Vagina (tissue), 2 donors: Measurements from ENCODE around the gene ANKRD29. TPM values are rescaled to one million over a fixed set of nuclear protein-coding genes. Genes with fewer than 3 reads are reported as not detected.

ENCODE experiments used
- DNase-seq, 2 donors: peaks; one replicate each; pipeline ENCODE4 v3.0.0-alpha.2; 2017; ENCODE audit errors: extremely low spot score in 2 of 2
- H3K27ac ChIP-seq: fragments of 200-600 bp; sonication (generic); one replicate; pipeline ENCODE4 v1.5.1; 2019
- H3K27me3 ChIP-seq: fragments of 200-600 bp; sonication (generic); one replicate; pipeline ENCODE4 v1.5.1; 2019
- H3K36me3 ChIP-seq, 2 donors: fragments of 200-600 bp; sonication (generic); one replicate each; pipeline ENCODE4 v1.5.1; 2017 to 2019
- H3K4me1 ChIP-seq: fragments of 200-600 bp; sonication (generic); one replicate; pipeline ENCODE4 v1.5.1; 2019
- H3K4me3 ChIP-seq, 2 donors: fragments of 200-600 bp; sonication (generic); 1 replicate in 1 of 2; 2 replicates in 1 of 2; pipeline ENCODE4 v1.5.1; 2016 to 2019
- H3K9me3 ChIP-seq: fragments of 200-600 bp; sonication (generic); one replicate; pipeline ENCODE4 v1.5.1; 2019
- POLR2A ChIP-seq, 2 donors: fragments of 450-650 bp; IDR thresholded peaks; one replicate each; pipeline ENCODE4 v1.6.1; 2017; ENCODE audit warnings: antibody characterized with exemption in 2 of 2, mild to moderate bottlenecking in 2 of 2, moderate library complexity in 2 of 2
- POLR2AphosphoS5 ChIP-seq, 2 donors: sonication (generic); formaldehyde crosslinking; IDR thresholded peaks; one replicate each; pipeline ENCODE4 v1.9.0; 2017; ENCODE audit warnings: antibody characterized with exemption in 2 of 2, mild to moderate bottlenecking in 2 of 2, low read depth in 1 of 2; ENCODE audit not compliant: insufficient read depth in 1 of 2
- intact Hi-C: fragments of 100-400 bp; cut with DNase I; formaldehyde crosslinking; loops from one replicate; pipeline ENCODE4 v1.15.1; 2023
- total RNA-seq: library from RNA; depleted of rRNA; stranded (reverse); fragments of >200 nt; gene quantifications from one replicate; pipeline ENCODE4 v1.2.3, GENCODE V29; 2016
- TF ChIP-seq, protein P1 (sequence below), 3 experiments: fragments of 450-650 bp in 2 of 3; fragments of 200-600 bp in 1 of 3; sonication (generic) in 1 of 3; IDR thresholded peaks; one replicate each; pipeline ENCODE4 v1.5.1; 2017 to 2019; ENCODE audit warnings: antibody characterized with exemption in 3 of 3, mild to moderate bottlenecking in 2 of 3, moderate library complexity in 2 of 3

ANKRD29 gene
- total RNA-seq, 1 donor from 2014 or later: 32.9 TPM

DNA sequence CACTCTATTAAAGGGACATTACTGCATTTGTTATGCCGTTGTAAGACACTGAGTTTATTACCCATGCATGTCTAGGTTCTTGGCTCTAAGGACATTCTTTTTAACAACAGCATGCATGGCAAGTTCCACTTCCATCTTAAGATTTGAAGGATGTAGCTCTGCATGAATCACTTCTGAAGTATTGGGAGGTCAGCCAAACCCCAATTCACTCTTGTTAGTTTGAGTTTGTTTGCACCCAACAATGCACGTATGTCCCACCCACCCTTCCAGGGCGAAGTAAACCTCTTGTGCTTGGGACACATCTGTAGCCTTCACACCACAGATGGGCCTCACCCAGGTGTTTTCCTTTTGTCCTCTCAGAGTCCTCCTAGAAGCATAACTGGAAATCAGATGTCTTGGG, 21.0 kb upstream of the ANKRD29 start:
- intact Hi-C loops: no loop called here
- TF ChIP-seq, protein P1, sequence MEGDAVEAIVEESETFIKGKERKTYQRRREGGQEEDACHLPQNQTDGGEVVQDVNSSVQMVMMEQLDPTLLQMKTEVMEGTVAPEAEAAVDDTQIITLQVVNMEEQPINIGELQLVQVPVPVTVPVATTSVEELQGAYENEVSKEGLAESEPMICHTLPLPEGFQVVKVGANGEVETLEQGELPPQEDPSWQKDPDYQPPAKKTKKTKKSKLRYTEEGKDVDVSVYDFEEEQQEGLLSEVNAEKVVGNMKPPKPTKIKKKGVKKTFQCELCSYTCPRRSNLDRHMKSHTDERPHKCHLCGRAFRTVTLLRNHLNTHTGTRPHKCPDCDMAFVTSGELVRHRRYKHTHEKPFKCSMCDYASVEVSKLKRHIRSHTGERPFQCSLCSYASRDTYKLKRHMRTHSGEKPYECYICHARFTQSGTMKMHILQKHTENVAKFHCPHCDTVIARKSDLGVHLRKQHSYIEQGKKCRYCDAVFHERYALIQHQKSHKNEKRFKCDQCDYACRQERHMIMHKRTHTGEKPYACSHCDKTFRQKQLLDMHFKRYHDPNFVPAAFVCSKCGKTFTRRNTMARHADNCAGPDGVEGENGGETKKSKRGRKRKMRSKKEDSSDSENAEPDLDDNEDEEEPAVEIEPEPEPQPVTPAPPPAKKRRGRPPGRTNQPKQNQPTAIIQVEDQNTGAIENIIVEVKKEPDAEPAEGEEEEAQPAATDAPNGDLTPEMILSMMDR (IDR thresholded peaks at IDR 0.05): no peak
- TF ChIP-seq POLR2A (IDR thresholded peaks at IDR 0.05): no peak
- TF ChIP-seq POLR2AphosphoS5 (IDR thresholded peaks at IDR 0.05; ENCODE audit: insufficient read depth in 1 of 2, low read depth in 1 of 2): no peak
- Histone ChIP-seq H3K4me3 (no peak overlapping the region), H3K36me3 (no peaks in the 10 kb centered on the region), H3K27me3 (no peaks in the 10 kb centered on the region), H3K27ac (no peak overlapping the region), H3K4me1 (peaks cover 12% of the 10 kb centered on the region), H3K9me3 (no peaks in the 10 kb centered on the region)
- no peak for DNase-seq

DNA sequence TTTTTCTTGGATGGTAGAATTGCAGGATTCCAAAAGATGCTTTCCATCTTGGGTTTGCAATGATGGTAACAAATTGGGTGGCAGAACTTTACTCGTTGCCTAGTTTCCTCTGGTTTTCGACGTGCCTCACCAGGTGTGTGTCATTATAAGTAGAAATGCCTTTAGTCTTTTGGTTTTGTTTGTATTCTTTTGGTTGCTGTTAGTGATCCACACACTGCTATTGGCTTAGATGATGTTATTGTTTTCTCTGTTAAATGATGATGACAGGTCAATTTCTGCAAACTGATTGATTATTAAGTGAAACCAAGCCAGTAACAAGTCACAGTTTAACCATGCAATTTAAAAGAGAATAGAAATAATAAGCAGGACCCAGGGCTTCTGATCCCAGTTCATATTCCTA, 20.4 kb upstream of the ANKRD29 start:
- no peak for TF ChIP-seq POLR2AphosphoS5 (IDR thresholded peaks at IDR 0.05; ENCODE audit: insufficient read depth in 1 of 2, low read depth in 1 of 2)
- TF ChIP-seq POLR2A (IDR thresholded peaks at IDR 0.05): no peak
- TF ChIP-seq, protein P1 (IDR thresholded peaks at IDR 0.05): no peak
- Histone ChIP-seq H3K4me1 (peaks cover 8% of the 10 kb centered on the region), H3K27me3 (no peaks in the 10 kb centered on the region), H3K27ac (no peak overlapping the region), H3K36me3 (no peaks in the 10 kb centered on the region), H3K9me3 (no peaks in the 10 kb centered on the region), H3K4me3 (no peak overlapping the region)
- no peak for DNase-seq
- intact Hi-C loops: no loop called here

DNA sequence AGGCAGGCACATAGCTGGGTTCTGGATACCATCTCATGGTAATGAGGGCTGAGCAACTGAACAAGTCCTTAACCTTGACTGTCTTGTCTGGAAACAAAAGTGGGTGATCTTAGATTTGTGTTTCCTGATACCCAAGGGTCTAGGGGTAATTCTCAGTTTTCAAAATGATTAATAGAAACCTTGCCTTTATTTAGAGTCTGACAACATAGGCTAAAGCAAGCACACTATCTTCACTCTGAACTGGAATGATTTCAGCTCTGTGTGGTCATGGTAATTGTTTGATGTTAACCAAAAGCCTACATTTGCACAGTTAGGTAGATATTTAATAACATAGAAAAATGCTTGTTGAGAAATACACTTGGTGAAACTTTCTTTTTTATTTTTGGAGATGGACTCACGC, 19.8 kb upstream of the ANKRD29 start:
- Histone ChIP-seq H3K27ac (no peak overlapping the region), H3K4me3 (no peak overlapping the region), H3K4me1 (peaks cover 8% of the 10 kb centered on the region), H3K36me3 (no peaks in the 10 kb centered on the region), H3K9me3 (no peaks in the 10 kb centered on the region), H3K27me3 (no peaks in the 10 kb centered on the region)
- TF ChIP-seq POLR2AphosphoS5 (IDR thresholded peaks at IDR 0.05; ENCODE audit: insufficient read depth in 1 of 2, low read depth in 1 of 2) (no peak), POLR2A (IDR thresholded peaks at IDR 0.05) (no peak)
- TF ChIP-seq, protein P1 (IDR thresholded peaks at IDR 0.05): no peak
- intact Hi-C loops: no loop called here
- no peak for DNase-seq

DNA sequence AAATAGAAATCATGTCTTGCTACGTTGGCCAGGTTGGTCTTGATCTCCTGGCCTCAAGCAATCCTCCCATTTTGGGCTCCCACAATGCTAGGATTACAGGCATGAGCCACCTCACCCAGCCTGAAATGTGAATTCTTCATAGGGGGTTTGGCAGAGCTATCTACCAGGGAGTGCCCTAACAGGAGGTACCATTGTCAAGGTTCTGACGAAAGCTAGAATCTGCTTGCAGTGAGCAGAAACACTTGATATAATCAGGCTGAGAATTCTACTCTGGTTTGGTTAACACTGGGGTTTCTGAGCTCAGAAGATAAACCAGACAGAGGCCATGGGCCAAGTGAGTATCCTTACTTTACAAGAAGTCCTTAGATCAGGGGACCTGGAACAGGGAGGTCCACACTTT, 19.3 kb upstream of the ANKRD29 start:
- DNase-seq: no peak
- H3K27me3 ChIP-seq: no peaks in the 10 kb centered on the region
- H3K4me1 ChIP-seq: peaks cover 8% of the 10 kb centered on the region
- no peaks in the 10 kb centered on the region for H3K9me3 ChIP-seq
- H3K4me3 ChIP-seq: no peak overlapping the region
- TF ChIP-seq, protein P1 (IDR thresholded peaks at IDR 0.05): no peak
- no peak for TF ChIP-seq POLR2AphosphoS5 (IDR thresholded peaks at IDR 0.05; ENCODE audit: insufficient read depth in 1 of 2, low read depth in 1 of 2)
- TF ChIP-seq POLR2A (IDR thresholded peaks at IDR 0.05): no peak
- intact Hi-C loops: no loop called here
- no peaks in the 10 kb centered on the region for H3K36me3 ChIP-seq
- no peak overlapping the region for H3K27ac ChIP-seq

DNA sequence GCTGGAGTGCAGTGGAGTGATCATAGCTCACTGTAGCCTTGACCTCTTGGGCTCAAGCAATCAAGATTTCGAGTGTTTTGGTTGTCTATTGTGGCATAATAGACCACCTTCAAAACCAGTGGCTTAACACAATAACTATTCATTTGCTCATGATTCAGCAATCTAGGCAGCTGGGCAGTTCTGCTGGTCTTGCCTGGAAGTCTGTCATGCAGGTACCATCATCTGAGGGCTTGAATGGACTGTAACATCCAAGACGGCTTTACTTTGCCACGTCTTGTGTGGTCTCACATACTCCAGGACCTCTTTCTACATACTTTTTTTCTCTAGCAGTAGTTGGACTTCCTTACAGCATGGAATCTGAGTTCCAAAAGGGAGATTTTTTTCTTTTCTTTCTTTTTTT, 13.2 kb upstream of the ANKRD29 start:
- Histone ChIP-seq H3K27ac (no peak overlapping the region), H3K4me1 (no peaks in the 10 kb centered on the region), H3K27me3 (no peaks in the 10 kb centered on the region), H3K9me3 (no peaks in the 10 kb centered on the region), H3K36me3 (no peaks in the 10 kb centered on the region), H3K4me3 (no peak overlapping the region)
- TF ChIP-seq, protein P1 (IDR thresholded peaks at IDR 0.05): no peak
- TF ChIP-seq POLR2AphosphoS5 (IDR thresholded peaks at IDR 0.05; ENCODE audit: insufficient read depth in 1 of 2, low read depth in 1 of 2) (no peak), POLR2A (IDR thresholded peaks at IDR 0.05) (no peak)
- intact Hi-C loops: no loop called here
- no peak for DNase-seq
